Activated CD4-positive, alpha-beta T cell treated with anti-CD3 and anti-CD28 coated beads, Interleukin-2, amount 10 ng/mL, durations not matched to agents 24 days and 14 days (primary cell): Measurements from ENCODE around the gene MFSD2A. TPM values are rescaled to one million over a fixed set of nuclear protein-coding genes. Genes with fewer than 3 reads are reported as not detected.
"Not testable (repeated sequence)": the region's sequence is repeated elsewhere in the genome, so short reads cannot be mapped to it uniquely, and the experiment has no call there.

Source experiments
- DNase-seq: peaks from one replicate; pipeline ENCODE4 v3.0.0; 2022
- H3K27ac Mint-ChIP-seq: one replicate; pipeline ENCODE4 v1.8.0; 2022; ENCODE audit warnings: mild to moderate bottlenecking, mixed read lengths
- H3K27me3 Mint-ChIP-seq: one replicate; pipeline ENCODE4 v1.8.0; 2022; ENCODE audit warnings: mixed read lengths
- H3K36me3 Mint-ChIP-seq: one replicate; pipeline ENCODE4 v1.8.0; 2022; ENCODE audit warnings: low read depth, mild to moderate bottlenecking, mixed read lengths
- H3K4me1 Mint-ChIP-seq: one replicate; pipeline ENCODE4 v1.8.0; 2021; ENCODE audit warnings: mixed read lengths
- H3K4me3 Mint-ChIP-seq: one replicate; pipeline ENCODE4 v1.8.0; 2022; ENCODE audit warnings: mild to moderate bottlenecking, moderate library complexity, mixed read lengths
- H3K9me3 Mint-ChIP-seq: one replicate; pipeline ENCODE4 v1.8.0; 2021; ENCODE audit warnings: mixed read lengths
- intact Hi-C: fragments of 100-400 bp; cut with micrococcal nuclease; formaldehyde crosslinking; loops from one replicate; pipeline ENCODE4 v1.15.1; 2023
- total RNA-seq: library from RNA; stranded (reverse); gene quantifications from 2 replicates; pipeline ENCODE4 v1.2.3, GENCODE V29; 2022

The MFSD2A gene
- total RNA-seq, 1 donor from 2014 or later, result 49.7 TPM

- intact Hi-C loops, result no loop called here
- no peak for DNase-seq
- Mint-ChIP-seq H3K4me1 (peaks cover 29% of the 10 kb centered on the region), H3K36me3 (peaks cover 12% of the 10 kb centered on the region), H3K4me3 (no peak overlapping the region), H3K27ac (no peak overlapping the region), H3K9me3 (no peaks in the 10 kb centered on the region), H3K27me3 (peaks cover 9% of the 10 kb centered on the region)
Observed at GRCh38 chr1:39951926-39952325, 3.0 kb upstream of the MFSD2A start.

GRCh38 chr1:39952359-39953110 is 2.4 kb upstream of the MFSD2A start:
- Mint-ChIP-seq H3K36me3 (peaks cover 19% of the 10 kb centered on the region), H3K27ac (no peak overlapping the region), H3K4me1 (peaks cover 35% of the 10 kb centered on the region), H3K27me3 (peaks cover 9% of the 10 kb centered on the region), H3K4me3 (no peak overlapping the region), H3K9me3 (no peaks in the 10 kb centered on the region)
- intact Hi-C loops, result no loop called here
- no peak for DNase-seq

- intact Hi-C loops, result no loop called here
- H3K36me3 Mint-ChIP-seq, result peaks cover 33% of the 10 kb centered on the region
- H3K4me3 Mint-ChIP-seq, result peak overlapping the region; percentile 91
- H3K9me3 Mint-ChIP-seq, result no peaks in the 10 kb centered on the region
- H3K27ac Mint-ChIP-seq, result peak overlapping the region; percentile 91
- DNase-seq, result no peak
- peaks cover 43% of the 10 kb centered on the region for H3K4me1 Mint-ChIP-seq
- H3K27me3 Mint-ChIP-seq, result peaks cover 9% of the 10 kb centered on the region
Observed at GRCh38 chr1:39954324-39954869, 548 bp upstream of the MFSD2A start.

- H3K4me1 Mint-ChIP-seq, result peaks cover 47% of the 10 kb centered on the region
- peaks cover 9% of the 10 kb centered on the region for H3K27me3 Mint-ChIP-seq
- intact Hi-C loops, result loop anchor here (1.0 to 5.0 kb wide), 2 partner anchors 37 to 86 kb away; partner anchors contain the start of gene CAP1
- peak; percentile 83 for DNase-seq
- peak overlapping the region; percentile 91 for H3K4me3 Mint-ChIP-seq
- H3K9me3 Mint-ChIP-seq, result no peaks in the 10 kb centered on the region
- peak overlapping the region; percentile 91 for H3K27ac Mint-ChIP-seq
- peaks cover 43% of the 10 kb centered on the region for H3K36me3 Mint-ChIP-seq
Observed at GRCh38 chr1:39955547-39956539, 898 bp downstream of the MFSD2A start.

GRCh38 chr1:39957299-39958015 is 2.5 kb downstream of the MFSD2A start:
- H3K27me3 Mint-ChIP-seq, result peaks cover 9% of the 10 kb centered on the region
- H3K36me3 Mint-ChIP-seq, result peaks cover 53% of the 10 kb centered on the region
- H3K9me3 Mint-ChIP-seq, result no peaks in the 10 kb centered on the region
- H3K4me3 Mint-ChIP-seq, result peak overlapping the region; percentile 91
- peaks cover 49% of the 10 kb centered on the region for H3K4me1 Mint-ChIP-seq
- intact Hi-C loops, result loop anchor here (5.0 kb wide), 1 partner anchor 85 kb away; the partner anchor contains the start of gene CAP1
- no peak for DNase-seq
- H3K27ac Mint-ChIP-seq, result peak overlapping the region; percentile 41

- no peak for DNase-seq
- Mint-ChIP-seq H3K4me3 (no peak overlapping the region), H3K9me3 (no peaks in the 10 kb centered on the region), H3K27me3 (peaks cover 6% of the 10 kb centered on the region), H3K27ac (no peak overlapping the region), H3K4me1 (peaks cover 46% of the 10 kb centered on the region), H3K36me3 (peaks cover 61% of the 10 kb centered on the region)
- intact Hi-C loops, result loop anchor here (5.0 kb wide), 1 partner anchor 84 kb away; the partner anchor contains the start of gene CAP1
Observed at GRCh38 chr1:39958403-39959200, 3.7 kb downstream of the MFSD2A start.

GRCh38 chr1:39959651-39960333 is 4.8 kb downstream of the MFSD2A start:
- Mint-ChIP-seq H3K27ac (no peak overlapping the region), H3K4me1 (peaks cover 37% of the 10 kb centered on the region), H3K9me3 (no peaks in the 10 kb centered on the region), H3K27me3 (no peaks in the 10 kb centered on the region), H3K4me3 (no peak overlapping the region), H3K36me3 (peaks cover 69% of the 10 kb centered on the region)
- no peak for DNase-seq
- intact Hi-C loops, result loop anchor here (5.0 kb wide), 1 partner anchor 83 kb away; the partner anchor contains the start of gene CAP1

- Mint-ChIP-seq H3K27me3 (no peaks in the 10 kb centered on the region), H3K9me3 (no peaks in the 10 kb centered on the region), H3K4me1 (peaks cover 35% of the 10 kb centered on the region), H3K27ac (peak overlapping the region; percentile 60), H3K36me3 (peaks cover 74% of the 10 kb centered on the region), H3K4me3 (peak overlapping the region; percentile 41)
- intact Hi-C loops, result no loop called here
- DNase-seq, result peak; percentile 74
Observed at GRCh38 chr1:39960431-39960958, 5.5 kb downstream of the MFSD2A start.

GRCh38 chr1:39962450-39962825 is 7.5 kb downstream of the MFSD2A start:
- Mint-ChIP-seq H3K9me3 (no peaks in the 10 kb centered on the region), H3K36me3 (peaks cover 73% of the 10 kb centered on the region), H3K4me3 (no peak overlapping the region), H3K4me1 (peaks cover 19% of the 10 kb centered on the region), H3K27ac (no peak overlapping the region), H3K27me3 (no peaks in the 10 kb centered on the region)
- intact Hi-C loops, result no loop called here
- DNase-seq, result no peak

GRCh38 chr1:39962964-39963363 is 8.0 kb downstream of the MFSD2A start:
- H3K27me3 Mint-ChIP-seq, H3K27ac Mint-ChIP-seq, H3K9me3 Mint-ChIP-seq, H3K4me3 Mint-ChIP-seq, intact Hi-C loops, DNase-seq: not testable (repeated sequence)
- Mint-ChIP-seq H3K36me3 (peaks cover 71% of the 10 kb centered on the region), H3K4me1 (peaks cover 14% of the 10 kb centered on the region)

- Mint-ChIP-seq H3K9me3 (no peaks in the 10 kb centered on the region), H3K27ac (no peak overlapping the region), H3K4me1 (peaks cover 10% of the 10 kb centered on the region), H3K4me3 (no peak overlapping the region), H3K36me3 (peaks cover 71% of the 10 kb centered on the region), H3K27me3 (no peaks in the 10 kb centered on the region)
- no peak for DNase-seq
- intact Hi-C loops, result no loop called here
Observed at GRCh38 chr1:39964552-39964951, 9.6 kb downstream of the MFSD2A start.

- intact Hi-C loops, result no loop called here
- Mint-ChIP-seq H3K4me1 (peaks cover 6% of the 10 kb centered on the region), H3K27ac (no peak overlapping the region), H3K27me3 (no peaks in the 10 kb centered on the region), H3K9me3 (no peaks in the 10 kb centered on the region), H3K36me3 (peaks cover 67% of the 10 kb centered on the region), H3K4me3 (no peak overlapping the region)
- DNase-seq, result no peak
Observed at GRCh38 chr1:39965044-39965443, 10.1 kb downstream of the MFSD2A start.
